GF-D8 (cell line): ENCODE measurements around the gene TMEM229B.

Experiments used
- DNase-seq: peaks from one replicate; lab custom pipeline; 2025; lab: John Stamatoyannopoulos, UW

TMEM229B gene

DNA sequence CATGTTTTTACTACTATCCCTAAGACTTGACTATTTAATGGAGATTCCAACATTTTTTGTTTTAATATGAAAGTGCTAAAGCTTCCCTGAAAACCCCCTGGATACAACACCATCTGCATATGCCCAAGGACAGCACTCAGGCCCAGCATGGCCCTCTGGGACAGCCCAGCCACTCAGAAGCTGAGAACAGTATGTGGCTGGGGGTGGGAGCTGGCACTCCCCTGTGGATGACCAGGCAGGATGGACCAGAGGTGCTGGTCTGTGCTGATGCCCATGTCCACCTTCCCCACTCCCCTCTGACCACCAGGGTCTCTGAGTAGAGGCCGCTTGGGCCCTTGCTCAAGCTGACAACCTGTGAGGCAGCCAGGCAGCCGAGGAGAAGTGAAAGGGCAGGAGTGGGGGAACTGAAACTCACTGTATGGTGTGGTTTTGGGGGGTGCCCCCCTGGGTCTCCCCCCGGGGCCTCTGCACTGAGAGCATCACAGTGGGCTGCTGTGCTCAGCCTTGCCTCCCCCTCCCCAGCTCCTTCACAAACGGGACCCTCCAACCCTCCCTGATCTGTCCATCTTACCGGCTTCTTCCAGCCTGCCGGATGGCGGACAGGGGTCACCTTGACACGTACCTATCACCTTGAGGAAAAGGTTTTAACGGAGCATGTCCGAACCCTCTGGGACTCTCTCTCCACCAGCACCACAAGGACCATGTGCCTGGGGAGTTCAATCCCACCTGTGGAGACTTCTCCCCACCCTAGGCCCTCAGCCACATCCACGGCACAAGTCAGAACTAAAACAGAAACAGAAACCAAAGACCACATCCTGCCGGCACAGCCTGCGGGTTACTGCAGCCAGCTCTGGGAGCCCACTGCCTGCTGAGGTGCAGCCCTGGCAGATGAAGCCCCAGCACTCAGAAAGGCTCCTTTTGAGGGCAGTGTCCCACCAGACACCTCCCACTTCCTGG, at the start of gene TMEM229B:
TMEM229B (minus strand) TSS at position 785 of the 957 bp plus-strand sequence. CDS start 14,798 bp downstream, outside the sequence.
- no peak for DNase-seq

DNA sequence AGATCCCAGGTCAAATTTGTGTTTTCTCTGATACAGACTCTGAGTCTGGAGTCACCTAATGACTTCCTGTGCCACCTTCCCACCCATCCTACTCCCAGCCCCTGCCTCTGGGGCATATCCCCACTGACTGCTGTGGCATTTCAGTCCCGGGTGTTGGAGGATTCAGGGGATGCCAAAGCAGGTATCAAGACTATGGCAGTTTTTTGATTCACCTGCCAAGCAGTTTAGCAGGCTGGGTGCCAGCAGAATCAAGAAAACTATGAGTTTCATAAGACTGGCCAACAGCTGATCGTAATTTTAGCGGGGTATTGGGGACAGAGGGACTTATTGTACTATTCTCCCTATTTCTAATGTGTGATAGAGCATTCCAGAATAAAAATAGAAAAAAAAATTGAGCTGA, 49.2 kb upstream of the TMEM229B start:
- no peak for DNase-seq

DNA sequence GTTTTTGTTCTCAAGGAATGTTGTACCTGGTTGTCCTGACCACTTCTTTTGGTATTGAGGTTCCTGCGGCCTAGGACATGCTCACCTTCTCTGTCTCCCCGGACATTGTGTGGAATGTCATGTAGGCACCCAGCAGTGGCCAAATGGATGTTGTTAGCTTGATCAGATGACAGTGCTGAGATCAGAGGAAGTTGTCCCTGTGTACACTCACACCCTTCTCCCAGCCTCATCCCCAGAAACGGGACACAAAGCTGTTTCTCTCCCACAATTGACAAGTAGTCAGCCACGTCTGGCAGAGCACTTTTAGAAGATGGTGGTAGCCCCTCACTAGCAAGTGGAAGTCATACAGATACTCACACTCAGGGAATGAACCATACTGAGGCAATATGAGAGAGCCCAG, 47.6 kb upstream of the TMEM229B start:
- DNase-seq: no peak

DNA sequence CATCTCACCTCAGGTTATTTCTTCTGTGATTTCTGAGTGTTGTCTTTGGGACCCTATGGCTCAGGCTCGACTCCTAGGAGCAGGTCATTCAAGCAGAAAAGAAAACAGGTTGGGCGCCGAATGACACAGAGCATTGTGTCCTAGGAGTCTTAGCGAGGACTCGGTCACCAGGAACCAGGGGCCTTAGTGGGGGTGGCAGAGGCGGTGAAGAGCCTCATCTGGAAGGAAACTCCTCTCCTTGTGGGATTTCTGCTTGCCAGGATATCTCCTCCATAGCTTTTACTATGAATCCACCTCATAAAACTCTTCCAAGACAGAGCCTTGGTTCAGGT, 45.2 kb upstream of the TMEM229B start:
- no peak for DNase-seq

DNA sequence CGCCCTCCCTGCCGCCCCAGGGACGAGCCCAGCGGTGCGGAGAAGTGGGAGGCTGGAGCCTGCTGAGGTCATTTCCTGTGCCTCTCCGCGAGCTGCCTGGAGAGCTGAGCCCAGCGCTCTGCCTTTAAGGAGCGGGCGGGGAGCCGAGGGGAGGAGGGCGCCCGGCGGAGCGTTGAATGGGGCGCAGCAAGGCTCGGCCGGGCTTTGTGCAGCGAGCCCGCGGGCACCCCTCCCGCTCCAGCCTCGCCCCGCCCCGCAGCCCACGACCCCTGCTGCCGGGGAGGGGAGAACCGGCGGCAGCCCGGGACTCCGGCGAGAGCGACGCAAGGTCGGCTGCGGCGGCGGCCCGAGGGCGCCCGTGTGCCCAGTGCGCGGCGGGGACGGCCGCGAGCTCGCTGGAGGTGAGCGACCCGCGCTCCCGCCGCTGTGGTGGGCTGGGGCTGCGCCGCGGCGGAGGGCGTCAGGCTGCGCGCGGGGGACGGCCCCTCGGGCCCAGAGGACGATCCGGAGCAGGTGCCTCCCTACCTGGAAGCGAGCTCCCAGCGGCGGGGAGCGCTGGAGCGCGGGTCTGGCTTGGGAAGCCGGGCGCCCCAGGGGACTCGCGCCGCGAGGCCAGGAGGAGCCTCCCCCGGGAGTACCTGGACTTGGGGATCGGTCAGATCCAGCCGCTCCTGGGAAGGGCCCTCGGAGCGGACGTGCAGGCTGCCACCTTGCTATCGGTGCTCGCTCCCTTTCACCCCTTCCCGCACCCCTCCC, 44.7 kb upstream of the TMEM229B start, which contains the start of gene PLEKHH1:
PLEKHH1 (plus strand) TSS at position 293 of the 756 bp plus-strand sequence. CDS start 8,578 bp downstream, outside the sequence.
- no peak for DNase-seq

DNA sequence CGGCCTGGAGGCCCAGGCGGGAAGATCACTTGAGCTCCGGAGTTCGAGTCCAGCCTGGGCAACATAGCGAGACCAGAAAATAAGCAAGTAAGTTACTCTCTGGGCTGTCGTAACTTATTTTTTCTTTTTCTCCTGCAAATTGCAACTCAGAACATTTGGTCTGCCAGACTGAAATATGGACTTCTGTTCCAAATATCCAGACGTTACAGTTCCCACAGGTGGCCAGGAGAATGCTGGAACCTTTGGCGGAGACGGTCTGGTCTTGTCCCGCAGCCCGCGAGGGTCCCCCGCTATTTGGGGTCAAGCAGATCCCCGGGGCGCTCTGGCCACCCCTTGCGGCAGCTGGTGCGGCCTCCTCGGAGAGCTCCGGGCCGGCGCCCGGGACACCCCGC, 44.1 kb upstream of the TMEM229B start:
- DNase-seq: no peak

DNA sequence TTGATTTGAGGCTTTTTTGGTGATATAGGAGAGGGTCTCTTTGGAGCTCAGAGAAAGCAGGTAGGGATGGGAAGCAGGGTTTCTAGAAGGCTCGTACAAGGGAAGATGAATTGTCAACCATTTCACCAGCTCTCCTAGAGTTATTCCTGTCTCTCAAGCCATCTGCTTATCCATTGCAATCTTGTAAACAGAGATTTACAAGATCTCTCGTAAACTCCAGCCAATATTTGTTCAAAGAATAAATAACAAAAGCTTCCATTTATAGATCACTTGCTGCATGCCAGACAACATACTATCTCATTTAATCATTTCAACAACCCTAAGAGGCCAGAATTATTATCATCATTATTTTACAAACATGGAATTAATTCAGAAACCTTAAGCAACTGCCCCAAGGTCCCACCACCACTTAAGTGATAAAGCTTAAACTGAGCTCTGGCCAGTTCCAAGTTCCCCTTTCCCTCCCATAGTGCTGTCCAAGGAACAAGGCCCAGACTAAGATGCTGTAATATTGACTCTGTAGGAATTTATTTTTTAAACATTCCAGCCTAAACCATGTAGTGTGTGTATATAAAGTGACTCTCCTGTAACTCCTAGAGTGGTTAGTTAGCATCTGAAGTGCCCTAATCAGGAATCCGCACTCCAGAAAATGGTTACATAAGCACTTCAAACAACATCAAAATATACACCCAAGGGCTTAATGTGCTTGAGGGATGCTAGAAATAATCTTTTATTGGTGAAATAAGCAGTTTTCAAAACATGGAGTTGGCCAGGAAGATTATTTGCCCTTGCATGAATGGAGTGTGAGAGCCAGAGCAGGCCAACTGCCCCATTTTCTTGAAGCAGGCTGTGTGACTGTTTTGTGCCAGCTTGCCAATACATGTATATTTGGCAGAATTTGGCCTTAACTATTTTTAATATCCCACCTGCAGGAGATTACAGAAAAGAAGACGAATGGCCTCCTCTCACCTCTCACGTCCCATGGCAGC, 41.7 kb upstream of the TMEM229B start:
- no peak for DNase-seq

DNA sequence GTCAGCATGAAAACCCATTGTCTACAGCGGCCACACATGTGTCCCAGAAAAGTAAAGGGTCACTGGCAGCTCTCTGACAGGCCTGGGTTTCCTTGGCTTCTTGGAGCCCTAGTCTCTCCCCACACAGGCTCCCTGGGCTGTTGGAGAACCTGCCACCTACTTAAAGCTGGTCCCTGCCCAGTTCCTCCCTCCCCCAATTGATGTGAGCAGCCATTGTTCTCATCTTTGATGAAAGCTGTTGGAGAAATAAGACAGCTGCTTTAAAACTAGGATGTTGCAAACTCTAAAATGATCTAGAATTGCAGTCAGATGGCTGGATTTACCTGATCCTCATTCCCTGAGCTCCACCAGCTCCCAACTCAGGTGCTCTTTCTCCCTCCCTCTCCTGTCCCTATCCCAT, 39.8 kb upstream of the TMEM229B start:
- DNase-seq: no peak

DNA sequence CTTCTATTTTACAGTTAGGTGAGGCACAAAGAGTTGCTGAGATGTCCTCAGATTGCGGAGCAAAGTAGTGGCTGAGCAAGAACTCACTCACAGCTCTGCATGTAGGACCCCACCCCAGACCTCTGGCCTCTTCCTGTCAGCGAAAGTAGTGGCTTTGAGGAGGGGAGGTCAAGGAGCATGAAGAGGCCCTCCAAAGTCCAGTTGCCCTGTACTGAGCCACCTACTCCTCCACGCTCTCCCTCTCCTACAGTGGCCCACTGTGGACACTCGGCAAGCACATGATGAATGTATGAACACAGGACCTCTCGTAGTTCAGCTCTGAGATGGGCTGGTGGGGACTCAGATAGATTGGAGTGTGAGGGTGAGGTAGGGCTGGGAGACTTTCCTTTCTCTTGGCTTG, 39.2 kb upstream of the TMEM229B start:
- no peak for DNase-seq

DNA sequence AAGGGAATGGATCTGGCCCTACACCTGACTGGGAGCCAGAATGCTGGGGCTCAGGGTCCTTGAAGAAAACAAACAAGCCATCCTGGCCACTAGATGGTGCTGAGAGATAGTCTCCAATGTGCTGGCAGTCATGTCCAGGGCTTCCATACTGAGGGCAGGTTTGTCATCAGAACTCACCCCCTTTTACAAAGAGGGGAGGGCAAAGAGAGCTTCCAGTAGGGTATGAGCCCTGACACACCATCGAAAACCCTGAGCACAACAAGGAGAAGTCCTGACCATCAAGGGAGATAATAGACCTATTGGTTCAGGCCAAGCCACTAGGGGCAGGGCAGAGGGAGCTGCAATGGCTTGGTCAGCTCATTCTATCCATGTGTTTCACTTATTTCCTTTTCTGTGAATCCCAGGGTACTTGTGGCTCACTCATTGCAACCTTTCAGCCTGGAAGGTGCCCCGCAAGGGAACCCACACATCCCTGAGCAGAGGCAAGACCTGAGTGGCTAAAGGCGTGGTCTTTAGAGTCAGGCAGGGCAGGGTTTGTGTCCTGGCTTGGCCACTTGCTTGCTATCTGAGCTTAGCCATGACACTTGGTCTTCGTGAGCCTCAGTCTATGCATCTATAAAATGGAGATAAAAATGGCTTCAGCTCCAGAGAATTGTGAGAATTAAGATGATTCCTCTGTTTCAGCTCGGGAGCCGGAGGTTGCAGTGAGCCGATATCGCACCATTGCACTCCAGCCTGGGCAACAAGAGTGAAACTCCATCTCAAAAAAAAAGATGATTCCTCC, 38.3 kb upstream of the TMEM229B start:
- no peak for DNase-seq

DNA sequence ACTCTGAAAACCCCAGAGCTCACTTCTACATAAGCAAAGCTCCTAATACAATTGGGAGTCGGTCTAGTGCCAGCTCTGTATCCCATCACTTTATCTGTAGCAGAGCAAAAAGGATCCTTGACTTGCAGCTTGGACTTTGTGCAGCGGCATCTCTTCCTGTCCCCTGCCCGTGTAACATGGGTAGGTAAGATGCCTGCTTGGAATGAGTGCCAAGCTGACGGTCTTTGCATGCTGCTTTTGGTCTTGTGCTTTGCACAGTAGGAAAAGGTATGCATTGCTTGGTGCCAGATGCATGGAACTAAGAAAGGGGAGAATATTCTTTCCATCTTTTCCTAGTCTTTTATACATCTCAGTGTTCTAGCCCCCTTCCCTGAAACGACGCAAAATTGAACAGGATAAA, 37.7 kb upstream of the TMEM229B start:
- DNase-seq: no peak

DNA sequence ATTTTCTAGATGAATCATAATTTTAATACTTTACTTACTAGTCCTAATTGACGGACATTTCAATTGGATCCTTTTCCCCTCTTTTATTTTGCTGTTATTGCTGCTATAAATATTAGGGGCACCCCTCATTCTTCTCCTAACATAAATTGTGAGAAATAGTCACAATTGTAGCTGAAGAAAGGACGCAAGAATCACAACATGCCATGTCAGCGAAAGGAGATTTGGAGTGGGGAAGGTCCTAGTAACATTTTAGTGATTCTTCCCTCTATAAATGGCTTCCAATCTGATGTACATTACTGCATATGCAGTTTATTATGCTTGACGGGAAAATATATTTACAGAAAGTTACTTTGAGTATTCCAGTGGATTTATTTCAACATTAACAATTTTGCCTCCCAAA, 36.9 kb upstream of the TMEM229B start:
- DNase-seq: no peak

DNA sequence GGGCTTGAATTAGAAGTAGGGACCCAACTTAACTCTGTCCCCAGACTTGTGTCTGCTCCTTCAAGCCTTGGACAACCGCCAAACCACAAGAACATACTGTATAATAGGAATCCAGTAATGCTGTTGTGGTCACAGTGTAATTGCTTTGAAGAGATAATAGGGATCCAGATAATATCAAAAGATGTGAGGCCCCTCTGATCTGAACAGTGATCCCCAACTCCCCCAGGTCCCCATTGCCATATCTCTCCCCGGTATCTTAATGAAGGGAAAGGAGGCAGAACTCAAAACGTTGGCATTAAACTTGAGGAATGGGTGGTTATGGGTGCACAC, 36.1 kb upstream of the TMEM229B start:
- no peak for DNase-seq

DNA sequence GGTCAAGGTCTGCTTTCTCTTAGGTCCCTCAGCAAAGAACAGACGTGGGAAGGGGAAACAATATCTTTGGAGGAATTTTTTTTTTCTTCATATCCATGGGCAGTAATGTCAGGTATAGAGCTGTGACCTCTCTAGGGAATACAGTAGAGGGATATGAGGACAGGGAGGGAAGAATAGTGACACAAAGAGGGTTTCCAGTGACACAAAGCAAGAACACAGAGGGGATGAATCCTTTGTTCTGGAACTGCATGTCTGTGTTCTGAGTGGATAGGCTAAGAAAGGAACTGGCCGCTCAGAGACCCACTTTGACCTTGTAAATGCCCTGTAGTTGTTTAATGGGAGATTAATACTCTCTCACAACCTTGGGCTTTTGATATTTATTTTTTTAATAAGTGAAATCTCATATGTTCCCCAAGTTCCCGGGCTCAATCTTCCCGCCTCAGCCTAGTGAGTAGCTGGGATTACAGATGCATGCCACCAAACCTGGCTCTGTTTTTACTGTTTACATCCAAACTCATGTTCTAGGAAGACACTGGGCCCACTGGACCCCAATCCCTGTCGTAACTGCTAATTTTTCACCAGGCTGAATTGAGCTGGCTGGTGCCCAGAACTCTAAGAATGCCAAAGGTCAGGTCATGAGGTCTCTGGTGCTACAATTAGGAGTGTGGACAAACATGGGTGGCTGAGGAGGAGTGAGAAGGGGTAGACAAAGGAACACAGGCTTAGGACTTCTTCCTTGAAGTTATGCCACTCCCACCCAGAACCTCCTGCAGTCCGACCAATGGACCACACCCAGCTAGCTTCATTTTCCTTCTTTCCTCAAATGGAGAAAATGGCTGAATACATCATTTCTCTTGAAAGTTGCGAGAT, 35.5 kb upstream of the TMEM229B start:
- no peak for DNase-seq

DNA sequence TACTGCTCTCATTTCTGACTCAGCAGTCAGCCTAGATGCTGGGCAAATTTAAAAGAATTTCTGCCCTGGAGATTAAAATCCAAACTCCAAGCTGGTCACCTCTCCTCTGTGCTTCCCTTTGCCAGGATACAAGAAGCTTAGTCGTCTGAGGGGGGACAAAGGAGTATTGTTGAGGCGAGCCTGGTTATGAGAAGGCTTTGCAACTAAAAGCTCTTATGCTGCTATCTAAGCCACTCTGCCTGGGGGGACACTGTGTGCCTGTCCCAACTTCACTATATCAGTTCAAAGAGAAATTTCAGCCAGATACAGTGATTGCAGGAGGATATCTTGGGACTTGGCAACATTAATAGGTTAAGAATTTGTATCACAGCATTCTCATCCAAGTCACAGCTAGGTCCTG, 33.7 kb upstream of the TMEM229B start:
- no peak for DNase-seq

DNA sequence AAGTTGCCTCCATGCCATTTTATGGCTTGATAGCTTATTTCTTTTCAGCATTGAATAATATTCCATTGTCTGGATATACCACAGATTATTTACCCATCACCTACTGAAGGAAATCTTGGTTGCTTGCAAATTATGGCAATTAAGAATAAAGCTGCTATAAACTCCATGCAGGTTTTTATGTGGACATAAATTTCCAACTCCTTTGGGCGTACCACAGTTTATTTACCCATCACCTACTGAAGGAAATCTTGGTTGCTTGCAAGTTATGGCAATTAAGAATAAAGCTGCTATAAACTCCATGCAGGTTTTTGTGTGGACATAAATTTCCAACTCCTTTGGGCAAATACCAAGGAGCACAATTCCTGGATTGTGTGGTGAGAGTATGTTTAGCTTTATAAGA, 32.0 kb upstream of the TMEM229B start:
- DNase-seq: no peak

DNA sequence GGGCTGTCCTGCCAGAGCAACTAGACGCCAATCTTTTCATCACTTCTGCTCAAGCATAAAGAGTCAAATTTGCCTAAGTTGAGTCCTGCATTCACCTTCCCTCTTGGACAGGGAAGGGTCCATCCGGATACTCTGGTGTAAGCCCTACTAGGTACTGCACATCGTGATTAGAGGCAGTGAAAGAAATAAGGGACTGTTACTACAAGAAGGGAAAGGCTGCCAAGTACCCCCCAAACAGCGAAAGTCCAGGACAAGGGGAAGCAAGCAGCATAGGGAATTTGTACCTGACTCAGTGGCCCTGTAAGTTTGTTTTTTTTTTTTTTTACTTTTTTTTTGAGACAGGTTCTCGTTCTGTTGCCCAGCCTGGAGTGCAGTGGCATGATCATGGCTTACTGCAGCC, 30.9 kb upstream of the TMEM229B start:
- no peak for DNase-seq

DNA sequence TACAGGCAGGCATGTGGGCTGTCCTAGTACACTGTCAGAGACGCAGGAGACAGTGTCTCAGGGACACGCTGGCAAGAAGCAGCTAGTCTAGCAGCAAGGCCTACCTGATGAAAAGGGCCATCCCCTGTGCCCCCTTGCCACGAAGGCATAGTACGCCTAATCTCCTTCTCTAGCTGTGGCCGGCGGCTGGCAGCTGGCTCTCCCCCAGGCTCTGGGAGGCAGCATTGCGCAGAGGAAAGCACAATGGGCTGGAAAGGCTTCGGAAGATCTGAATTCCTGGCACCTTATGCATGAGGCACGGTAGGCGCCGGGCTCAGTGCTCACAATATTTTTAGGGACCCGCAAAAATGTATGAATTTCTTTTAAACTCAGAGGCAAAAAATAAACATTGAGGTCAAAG, 28.6 kb upstream of the TMEM229B start:
- DNase-seq: no peak

DNA sequence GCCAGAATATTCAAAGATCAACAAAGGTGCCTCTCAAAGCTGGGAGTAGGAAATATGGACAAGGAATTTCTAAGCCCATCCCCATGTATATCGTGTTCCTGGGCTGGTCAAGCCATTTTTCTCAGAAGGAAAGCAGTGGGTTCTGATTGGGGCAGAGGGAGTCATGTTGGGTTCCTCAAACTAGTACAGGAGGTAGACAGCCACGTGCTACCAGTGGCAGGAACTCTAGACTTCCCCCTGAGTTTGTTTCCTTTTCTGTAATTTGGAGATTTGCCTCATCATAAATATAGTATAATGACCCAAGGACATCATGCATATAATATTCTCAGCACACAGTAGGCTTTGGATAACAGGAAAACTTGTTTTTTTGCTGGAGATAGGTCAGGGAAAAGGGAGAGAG, 28.2 kb upstream of the TMEM229B start:
- DNase-seq: no peak

DNA sequence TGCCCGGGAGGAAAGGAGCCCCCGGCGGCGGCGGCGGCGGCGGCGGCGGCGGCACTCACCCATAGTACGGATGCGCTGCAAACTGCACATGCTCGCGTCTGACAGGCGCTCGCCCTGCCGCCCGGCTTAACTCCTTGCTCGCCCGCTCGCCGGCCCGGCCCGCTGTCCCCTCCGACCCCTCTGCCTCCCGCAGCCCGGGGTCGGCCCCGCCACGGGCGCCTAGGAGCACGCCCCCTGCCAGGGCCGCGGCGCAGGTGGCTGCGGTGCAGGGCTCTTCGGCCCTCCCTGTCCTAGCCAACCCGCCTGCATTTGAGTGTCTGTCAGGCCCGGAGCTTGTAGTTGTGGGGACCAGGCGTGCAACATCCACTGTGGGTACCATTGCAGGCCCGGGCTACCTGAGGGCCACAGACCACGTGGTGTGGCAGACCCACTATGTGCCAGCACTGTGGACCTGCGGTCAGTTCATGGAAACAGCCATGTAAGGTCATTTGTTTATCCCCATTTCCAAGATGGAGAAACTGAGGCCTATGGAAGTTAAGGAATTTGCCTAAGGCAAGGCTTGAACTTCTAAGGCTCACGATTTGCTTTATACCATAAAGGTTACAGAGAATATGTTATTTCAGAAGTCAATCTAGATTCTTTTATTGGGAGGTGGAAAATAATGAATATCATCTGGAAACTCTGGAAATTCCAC, 27.0 kb upstream of the TMEM229B start:
- no peak for DNase-seq
